Measurements from ENCODE around the gene UBASH3B. TPM values are rescaled to one million over a fixed set of nuclear protein-coding genes. Genes with fewer than 3 reads are reported as not detected.

UBASH3B gene
- total RNA-seq, 1 donor from 2014 or later, result 6.6 TPM

DNA sequence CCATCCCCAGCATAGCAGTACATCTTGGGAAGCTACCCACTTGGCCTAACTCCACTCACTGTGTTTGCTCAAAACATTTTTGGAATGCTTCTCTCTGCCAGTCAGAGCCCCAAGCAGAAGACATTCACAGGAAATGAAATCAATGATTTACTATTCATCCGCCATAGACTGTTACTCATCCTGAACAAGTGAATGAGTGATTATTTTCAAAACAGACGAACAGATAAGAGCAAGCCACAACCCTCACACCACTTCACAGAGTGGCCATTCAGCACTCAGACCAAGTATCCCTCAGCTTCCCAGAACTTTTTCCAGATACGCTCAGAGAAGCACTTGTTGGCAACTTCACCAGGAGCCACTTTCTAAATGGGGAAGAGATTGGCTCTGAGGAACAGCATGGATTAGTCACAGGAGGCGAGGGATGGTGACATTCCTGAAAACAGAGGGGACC lies 13.0 kb upstream of the UBASH3B start:
- H3K4me3 Mint-ChIP-seq, result no peak overlapping the region
- H3K27me3 Mint-ChIP-seq (ENCODE audit: low read depth), result no peaks in the 10 kb centered on the region
- H3K9me3 Mint-ChIP-seq, result no peaks in the 10 kb centered on the region
- no peak for DNase-seq (ENCODE audit: low spot score in 2 of 2, unreplicated experiment in 2 of 2)
- H3K4me1 Mint-ChIP-seq, result peaks cover 5% of the 10 kb centered on the region
- TF ChIP-seq, protein P1, sequence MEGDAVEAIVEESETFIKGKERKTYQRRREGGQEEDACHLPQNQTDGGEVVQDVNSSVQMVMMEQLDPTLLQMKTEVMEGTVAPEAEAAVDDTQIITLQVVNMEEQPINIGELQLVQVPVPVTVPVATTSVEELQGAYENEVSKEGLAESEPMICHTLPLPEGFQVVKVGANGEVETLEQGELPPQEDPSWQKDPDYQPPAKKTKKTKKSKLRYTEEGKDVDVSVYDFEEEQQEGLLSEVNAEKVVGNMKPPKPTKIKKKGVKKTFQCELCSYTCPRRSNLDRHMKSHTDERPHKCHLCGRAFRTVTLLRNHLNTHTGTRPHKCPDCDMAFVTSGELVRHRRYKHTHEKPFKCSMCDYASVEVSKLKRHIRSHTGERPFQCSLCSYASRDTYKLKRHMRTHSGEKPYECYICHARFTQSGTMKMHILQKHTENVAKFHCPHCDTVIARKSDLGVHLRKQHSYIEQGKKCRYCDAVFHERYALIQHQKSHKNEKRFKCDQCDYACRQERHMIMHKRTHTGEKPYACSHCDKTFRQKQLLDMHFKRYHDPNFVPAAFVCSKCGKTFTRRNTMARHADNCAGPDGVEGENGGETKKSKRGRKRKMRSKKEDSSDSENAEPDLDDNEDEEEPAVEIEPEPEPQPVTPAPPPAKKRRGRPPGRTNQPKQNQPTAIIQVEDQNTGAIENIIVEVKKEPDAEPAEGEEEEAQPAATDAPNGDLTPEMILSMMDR (IDR thresholded peaks at IDR 0.05; ENCODE audit: unreplicated experiment), result no peak
- no peaks in the 10 kb centered on the region for H3K36me3 Mint-ChIP-seq
- no peak overlapping the region for H3K27ac Mint-ChIP-seq

DNA sequence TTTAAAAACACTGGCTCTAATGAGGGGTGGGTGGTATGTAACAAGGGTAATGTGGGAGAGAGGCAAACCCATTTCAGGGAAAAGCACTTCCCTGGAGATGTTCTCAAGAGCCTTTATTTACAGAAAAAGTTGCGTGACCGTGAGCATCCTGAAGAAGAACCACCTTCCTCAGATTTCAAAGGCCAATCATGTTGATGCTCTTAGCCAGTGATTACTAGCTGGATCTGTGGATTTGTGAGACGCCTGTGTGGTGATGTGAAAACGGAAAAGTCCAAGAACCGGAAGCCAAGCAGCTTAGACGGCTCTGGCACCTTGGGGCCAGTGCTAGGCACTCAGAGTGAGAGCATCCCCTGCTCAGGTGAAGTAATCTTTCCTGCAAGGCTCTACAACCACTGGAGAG lies 12.6 kb upstream of the UBASH3B start:
- Mint-ChIP-seq H3K36me3 (no peaks in the 10 kb centered on the region), H3K27me3 (ENCODE audit: low read depth) (no peaks in the 10 kb centered on the region), H3K4me1 (peaks cover 5% of the 10 kb centered on the region), H3K27ac (no peak overlapping the region), H3K9me3 (no peaks in the 10 kb centered on the region), H3K4me3 (no peak overlapping the region)
- DNase-seq (ENCODE audit: low spot score in 2 of 2, unreplicated experiment in 2 of 2), result no peak
- TF ChIP-seq, protein P1 (IDR thresholded peaks at IDR 0.05; ENCODE audit: unreplicated experiment), result no peak

DNA sequence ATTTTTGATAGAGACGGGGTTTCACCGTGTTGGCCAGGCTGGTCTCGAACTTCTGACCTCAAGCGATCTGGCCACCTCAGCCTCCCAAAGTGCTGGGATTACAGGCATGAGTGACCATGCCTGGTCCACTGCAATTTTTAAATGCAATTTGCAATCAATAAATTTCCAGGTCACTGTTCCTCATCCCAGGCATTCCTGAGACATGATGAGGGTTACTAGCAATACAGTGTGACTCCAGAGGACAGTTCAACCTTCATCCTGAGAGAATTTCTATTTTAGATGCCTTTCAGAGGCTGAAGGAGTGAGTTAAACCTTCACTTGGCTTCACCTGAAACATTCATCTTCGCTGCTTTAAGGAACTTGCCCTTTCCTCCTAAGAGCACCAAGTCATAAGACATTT lies 9.7 kb upstream of the UBASH3B start:
- TF ChIP-seq, protein P1 (IDR thresholded peaks at IDR 0.05; ENCODE audit: unreplicated experiment), result no peak
- Mint-ChIP-seq H3K36me3 (no peaks in the 10 kb centered on the region), H3K9me3 (no peaks in the 10 kb centered on the region), H3K27me3 (ENCODE audit: low read depth) (no peaks in the 10 kb centered on the region), H3K4me1 (peaks cover 5% of the 10 kb centered on the region), H3K4me3 (no peak overlapping the region), H3K27ac (no peak overlapping the region)
- no peak for DNase-seq (ENCODE audit: low spot score in 2 of 2, unreplicated experiment in 2 of 2)

DNA sequence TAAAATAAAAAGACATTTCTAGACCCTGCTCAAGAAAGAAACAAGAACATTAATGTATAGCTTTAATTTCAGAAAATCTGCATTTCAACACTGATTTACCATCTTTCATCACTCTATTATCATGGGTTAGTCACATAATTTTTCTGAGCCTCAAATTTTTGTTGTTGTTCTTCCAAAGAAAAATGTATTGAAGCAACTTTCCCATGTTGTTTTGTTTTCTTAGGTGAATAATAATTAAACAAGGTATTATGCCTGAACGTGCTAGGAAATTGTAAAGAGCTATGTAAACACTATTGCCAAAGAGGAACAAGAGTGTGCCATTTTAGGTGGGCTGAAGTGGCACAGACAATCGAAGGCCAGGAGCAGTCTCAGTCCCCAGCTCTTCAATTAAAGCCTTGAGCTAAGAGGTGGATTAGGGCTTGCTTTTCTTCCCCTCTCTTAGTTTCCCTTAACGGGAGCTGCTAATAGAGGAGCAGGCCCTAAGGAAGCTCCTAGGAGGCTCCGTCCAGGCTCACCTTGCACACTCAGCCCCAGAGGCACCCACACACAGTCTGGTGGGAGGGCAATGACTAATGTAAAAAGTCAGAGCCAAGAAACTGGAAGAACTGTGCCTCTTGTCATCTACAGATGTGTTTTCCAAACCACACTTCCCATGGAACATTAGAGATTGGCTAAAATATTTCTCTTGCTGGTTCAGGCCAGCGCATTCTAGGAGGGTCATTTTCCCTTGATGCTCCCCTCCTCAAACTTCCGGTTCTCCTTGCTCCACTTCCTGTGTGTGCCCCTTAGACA lies 8.8 kb upstream of the UBASH3B start:
- Mint-ChIP-seq H3K9me3 (no peaks in the 10 kb centered on the region), H3K36me3 (no peaks in the 10 kb centered on the region), H3K4me1 (peaks cover 5% of the 10 kb centered on the region), H3K4me3 (no peak overlapping the region), H3K27me3 (ENCODE audit: low read depth) (no peaks in the 10 kb centered on the region), H3K27ac (no peak overlapping the region)
- DNase-seq (ENCODE audit: low spot score in 2 of 2, unreplicated experiment in 2 of 2), result no peak
- TF ChIP-seq, protein P1 (IDR thresholded peaks at IDR 0.05; ENCODE audit: unreplicated experiment), result no peak

DNA sequence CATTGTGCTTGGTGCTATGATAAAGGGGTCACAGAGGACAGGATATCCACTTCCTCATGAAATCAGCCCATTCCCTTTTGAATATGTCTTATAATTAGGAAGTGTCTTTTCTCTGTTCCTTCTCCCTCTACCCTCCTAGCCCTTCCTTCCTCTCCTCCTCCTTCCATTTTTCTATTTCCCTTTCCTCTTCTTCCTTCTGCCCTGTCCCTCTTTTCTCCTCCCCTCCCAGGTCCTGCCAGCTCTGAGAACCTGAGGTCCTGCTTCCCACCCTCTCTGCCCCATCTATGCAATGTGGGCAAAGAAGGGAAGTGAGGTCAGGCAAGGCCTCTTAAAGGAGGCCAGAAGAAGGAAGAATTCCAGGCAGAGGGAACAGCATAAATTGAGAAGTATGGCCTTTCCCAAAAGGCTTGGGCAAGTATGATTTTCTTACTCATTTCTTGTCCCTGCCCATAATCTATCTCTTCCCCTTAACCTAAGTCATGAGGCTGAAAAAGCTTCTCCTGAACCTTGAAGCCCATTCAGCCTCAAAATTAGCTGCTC lies 7.7 kb upstream of the UBASH3B start:
- H3K4me3 Mint-ChIP-seq, result no peak overlapping the region
- no peak for DNase-seq (ENCODE audit: low spot score in 2 of 2, unreplicated experiment in 2 of 2)
- TF ChIP-seq, protein P1 (IDR thresholded peaks at IDR 0.05; ENCODE audit: unreplicated experiment), result no peak

More for the DNA sequence above, 7.7 kb upstream of the UBASH3B start:
- H3K4me1 Mint-ChIP-seq, result no peaks in the 10 kb centered on the region
- H3K9me3 Mint-ChIP-seq, result no peaks in the 10 kb centered on the region
- H3K36me3 Mint-ChIP-seq, result no peaks in the 10 kb centered on the region
- H3K27me3 Mint-ChIP-seq (ENCODE audit: low read depth), result peaks cover 6% of the 10 kb centered on the region
- H3K27ac Mint-ChIP-seq, result no peak overlapping the region
